HG02759 (cell line): Measurements from ENCODE around the gene LCE1E.

ENCODE experiments used
- ATAC-seq: cut with Tn5 transposase; IDR thresholded peaks from one replicate; pipeline ENCODE4 v1.9.1; 2021; ENCODE audit warnings: mild to moderate bottlenecking, moderate library complexity; ENCODE audit not compliant: unreplicated experiment

Gene LCE1E

GRCh38 chr1:152777510-152778137 is 8.4 kb upstream of the LCE1E start:
- no peak for ATAC-seq

DNA sequence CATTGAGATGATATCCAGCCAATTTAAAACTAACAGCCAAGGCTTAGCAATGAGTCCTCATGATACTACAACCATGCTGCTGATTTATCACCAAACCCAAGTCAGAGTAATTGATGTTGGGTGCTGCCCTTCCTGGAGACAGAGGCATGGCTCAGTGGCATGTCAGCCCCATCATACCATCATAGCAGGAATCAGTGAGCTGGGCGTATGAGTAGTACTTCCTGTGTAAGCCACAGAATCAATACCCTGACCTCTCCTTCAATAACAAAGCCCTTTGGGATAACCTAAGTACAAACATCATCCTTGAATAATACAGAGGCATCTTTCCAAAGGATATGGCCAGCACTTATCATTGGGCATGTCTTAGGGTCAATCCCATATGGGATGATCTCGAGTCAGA is 3.0 kb upstream of the LCE1E start:
- no peak for ATAC-seq

DNA sequence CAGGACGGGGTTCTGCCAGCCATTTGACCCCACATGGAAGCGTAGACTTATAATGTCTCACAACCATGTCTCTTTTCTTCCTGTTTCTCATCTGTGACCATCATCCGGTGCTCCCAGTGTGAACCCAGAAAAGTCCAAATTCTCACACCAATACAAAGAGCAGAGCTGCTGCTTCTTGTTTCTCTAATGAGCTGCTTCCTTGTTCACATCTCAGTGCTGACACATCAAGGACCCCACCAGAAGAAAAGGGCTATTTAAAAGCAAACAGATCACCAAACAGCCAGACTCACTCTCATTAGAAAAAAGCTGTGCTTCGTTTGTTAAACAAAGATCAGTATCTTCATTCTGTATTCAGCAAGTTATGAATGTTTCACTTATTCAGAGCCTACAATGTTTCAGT is 9.6 kb downstream of the LCE1E start:
- no peak for ATAC-seq

GRCh38 chr1:152796421-152796820 is 10.4 kb downstream of the LCE1E start, which contains the start of gene LCE1D:
Gene LCE1D, plus strand, starts transcription at chr1:152796721. Its CDS starts 1,074 bp downstream, at chr1:152797795.
- ATAC-seq, result no peak

DNA sequence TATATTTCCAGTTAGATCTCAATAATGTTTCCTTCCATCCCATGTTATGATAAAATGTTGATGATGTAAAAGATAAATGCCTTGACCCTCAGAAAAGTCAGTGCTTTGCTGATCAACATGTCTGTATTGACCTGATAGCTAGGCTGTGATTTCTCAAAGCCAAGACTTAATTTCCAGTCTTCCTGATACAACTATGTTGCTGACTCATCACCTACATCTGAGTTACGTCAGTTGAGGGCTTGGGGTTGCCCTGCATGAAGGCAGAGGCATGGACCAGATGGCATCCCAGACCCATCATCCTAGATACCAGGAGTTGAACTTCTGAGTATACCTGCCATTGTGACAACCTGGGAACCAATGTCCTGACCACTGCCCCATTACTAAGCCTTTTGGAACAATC is 15.3 kb downstream of the LCE1E start:
- ATAC-seq, result no peak

DNA sequence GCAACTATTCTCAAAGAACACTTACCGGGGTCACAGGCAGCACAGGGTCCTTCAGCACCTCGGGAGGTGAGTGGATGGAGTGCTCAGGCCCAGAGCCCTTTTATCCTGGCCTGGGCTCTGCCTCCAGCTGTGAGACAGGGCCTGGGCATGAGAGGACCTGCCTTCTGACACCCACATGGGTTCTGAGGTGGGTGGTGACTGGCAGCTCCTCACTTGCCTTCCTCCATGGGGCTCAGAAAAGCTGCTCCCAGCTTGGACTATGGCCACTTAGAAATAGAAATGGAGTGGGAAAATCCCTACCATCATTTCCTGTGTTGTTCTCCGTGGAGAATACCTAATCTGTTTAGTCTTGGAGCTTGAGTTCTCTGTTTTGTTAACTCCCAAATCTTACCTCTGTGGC is 20.5 kb downstream of the LCE1E start, which contains the start of gene LCE1C:
Gene LCE1C, minus strand, starts transcription at position 76 of the 400 bp plus-strand sequence. CDS start 1,173 bp downstream, outside the sequence.
- ATAC-seq, result no peak

GRCh38 chr1:152811050-152811449 is 25.0 kb downstream of the LCE1E start:
- ATAC-seq, result no peak

GRCh38 chr1:152811671-152812070 is 25.6 kb downstream of the LCE1E start, which contains the start of gene LCE1B:
Gene LCE1B, plus strand, starts transcription at chr1:152811971. Its CDS starts 476 bp downstream, at chr1:152812447.
- no peak for ATAC-seq

DNA sequence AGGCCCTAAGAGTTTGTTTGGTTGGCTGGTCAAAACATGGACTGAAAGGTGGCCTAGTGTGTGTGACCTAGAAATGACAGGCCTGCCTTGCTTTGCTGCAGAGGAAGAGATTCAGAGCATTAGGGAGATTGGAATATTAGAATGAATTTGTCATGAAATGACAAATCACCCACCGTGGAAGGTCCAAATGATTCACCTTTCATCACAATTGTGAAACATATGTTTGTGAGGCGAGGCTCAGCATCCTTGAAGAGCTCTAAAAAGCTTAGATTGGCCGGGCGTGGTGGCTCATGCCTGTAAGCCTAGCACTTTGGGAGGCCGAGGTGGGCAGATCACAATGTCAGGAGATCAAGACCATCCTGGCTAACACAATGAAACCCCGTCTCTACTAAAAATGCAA is 31.3 kb downstream of the LCE1E start:
- ATAC-seq, result no peak

GRCh38 chr1:152823294-152823693 is 37.2 kb downstream of the LCE1E start:
- no peak for ATAC-seq

DNA sequence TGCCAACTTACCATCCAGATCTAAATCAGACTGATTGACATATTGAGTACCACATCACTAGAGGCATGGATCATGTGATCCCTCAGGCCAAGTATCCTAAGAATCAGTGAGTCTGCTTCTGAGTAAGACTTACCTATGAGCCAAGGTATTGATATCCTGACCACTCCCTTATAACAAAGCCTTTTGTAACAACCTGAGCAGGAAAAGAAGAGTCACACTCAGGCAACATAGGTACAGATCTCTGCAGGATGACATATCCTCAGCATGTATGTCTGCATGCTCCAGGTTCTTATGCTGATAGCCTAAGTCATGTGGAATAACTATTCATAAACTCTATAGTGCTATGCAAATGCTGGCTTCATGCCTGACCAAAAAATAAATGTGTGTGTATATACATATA is 38.9 kb downstream of the LCE1E start:
- ATAC-seq, result no peak

DNA sequence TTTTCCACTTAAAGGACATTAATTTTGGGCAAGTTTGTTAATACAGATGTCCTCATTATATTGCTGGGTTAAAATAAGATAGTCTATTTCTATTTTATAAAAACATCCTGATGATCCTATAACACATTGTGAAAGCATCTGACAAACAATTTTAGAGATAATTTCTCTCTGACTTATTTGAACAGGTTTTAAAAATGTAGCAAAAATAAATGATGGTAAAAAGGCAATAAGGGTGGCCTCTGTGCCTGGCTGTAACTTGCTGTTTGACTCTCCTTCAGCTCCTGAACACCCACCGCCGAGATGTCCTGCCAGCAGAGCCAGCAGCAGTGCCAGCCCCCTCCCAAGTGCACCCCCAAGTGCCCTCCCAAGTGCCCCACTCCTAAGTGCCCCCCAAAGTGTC is 41.1 kb downstream of the LCE1E start, which contains the start of gene LCE1A:
Gene LCE1A, plus strand, starts transcription at position 301 of the 400 bp plus-strand sequence. Its CDS starts 0 bp downstream, at position 301.
- no peak for ATAC-seq

GRCh38 chr1:152836870-152837269 is 50.8 kb downstream of the LCE1E start:
- no peak for ATAC-seq
